ENCODE data around the gene RFC3.

RFC3 gene

GRCh38 chr13:33884531-33885220 lies 66.7 kb downstream of the RFC3 start:
- Histone ChIP-seq H3K9me3 (ENCODE audit: control insufficient read depth, insufficient read depth, low read depth, low read length) (no peaks in the 10 kb centered on the region), H3K4me3 (ENCODE audit: low read depth, low read length) (no peak overlapping the region), H3K27ac (ENCODE audit: extremely low read depth, low read depth, low read length) (no peak overlapping the region), H3K36me3 (ENCODE audit: control insufficient read depth in 2 of 2, insufficient read depth in 1 of 2, low read length in 2 of 2) (no peaks in the 10 kb centered on the region), H3K4me1 (ENCODE audit: control insufficient read depth, insufficient read depth, low read length) (no peaks in the 10 kb centered on the region)
- TF ChIP-seq ZNF585B (tag by site-specific recombination; IDR thresholded peaks at IDR 0.05) = no peak
- no peak for TF ChIP-seq ZNF211 (tag by site-specific recombination; IDR thresholded peaks at IDR 0.05; ENCODE audit: low read depth)
- no peak for TF ChIP-seq ZNF707 (tag by site-specific recombination; IDR thresholded peaks at IDR 0.05)
- TF ChIP-seq ZNF112 (tag by site-specific recombination; IDR thresholded peaks at IDR 0.05) = no peak
- no peak for TF ChIP-seq ZNF19 (tag by site-specific recombination; IDR thresholded peaks at IDR 0.05; ENCODE audit: low read depth)
- TF ChIP-seq BCL6B (tag by site-specific recombination; IDR thresholded peaks at IDR 0.05) = no peak
- TF ChIP-seq GLI2 (tag by site-specific recombination; IDR thresholded peaks at IDR 0.05; ENCODE audit: borderline replicate concordance, low read depth) = no peak
- no peak for TF ChIP-seq ZNF202 (tag by site-specific recombination; IDR thresholded peaks at IDR 0.05; ENCODE audit: borderline replicate concordance)
- no peak for TF ChIP-seq ZNF404 (tag by site-specific recombination; IDR thresholded peaks at IDR 0.05)
- no peak for TF ChIP-seq ZNF664 (tag by site-specific recombination; IDR thresholded peaks at IDR 0.05)
- TF ChIP-seq ZBTB6 (tag by site-specific recombination; IDR thresholded peaks at IDR 0.05) = no peak
- ChIA-PET POLR2A (no interaction called here), CTCF (no interaction called here)

Data from HEK293 (cell line).